Fibroblast of lung (primary cell): ENCODE data around the gene STPG3.

Source experiments
- EZH2 ChIP-seq: IDR thresholded peaks from 2 replicates; pipeline ENCODE4 v1.5.1; 2012; ENCODE audit warnings: low read length, control low read depth, mild to moderate bottlenecking; ENCODE audit errors: missing control alignments
- TF ChIP-seq, protein P1 (sequence below), 2 donors: IDR thresholded peaks in 1 of 2; conservative IDR thresholded peaks in 1 of 2; 1 replicate in 1 of 2; 2 replicates in 1 of 2; pipeline ENCODE4 v1.5.1; 2011 to 2012; ENCODE audit warnings: low read length in 2 of 2, control low read depth in 1 of 2, inconsistent platforms in 1 of 2, low read depth in 1 of 2, mild to moderate bottlenecking in 1 of 2

GRCh38 chr9:137296670-137297664, 45.9 kb downstream of the STPG3 start:
- TF ChIP-seq, protein P1, sequence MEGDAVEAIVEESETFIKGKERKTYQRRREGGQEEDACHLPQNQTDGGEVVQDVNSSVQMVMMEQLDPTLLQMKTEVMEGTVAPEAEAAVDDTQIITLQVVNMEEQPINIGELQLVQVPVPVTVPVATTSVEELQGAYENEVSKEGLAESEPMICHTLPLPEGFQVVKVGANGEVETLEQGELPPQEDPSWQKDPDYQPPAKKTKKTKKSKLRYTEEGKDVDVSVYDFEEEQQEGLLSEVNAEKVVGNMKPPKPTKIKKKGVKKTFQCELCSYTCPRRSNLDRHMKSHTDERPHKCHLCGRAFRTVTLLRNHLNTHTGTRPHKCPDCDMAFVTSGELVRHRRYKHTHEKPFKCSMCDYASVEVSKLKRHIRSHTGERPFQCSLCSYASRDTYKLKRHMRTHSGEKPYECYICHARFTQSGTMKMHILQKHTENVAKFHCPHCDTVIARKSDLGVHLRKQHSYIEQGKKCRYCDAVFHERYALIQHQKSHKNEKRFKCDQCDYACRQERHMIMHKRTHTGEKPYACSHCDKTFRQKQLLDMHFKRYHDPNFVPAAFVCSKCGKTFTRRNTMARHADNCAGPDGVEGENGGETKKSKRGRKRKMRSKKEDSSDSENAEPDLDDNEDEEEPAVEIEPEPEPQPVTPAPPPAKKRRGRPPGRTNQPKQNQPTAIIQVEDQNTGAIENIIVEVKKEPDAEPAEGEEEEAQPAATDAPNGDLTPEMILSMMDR (conservative IDR thresholded peaks at IDR 0.05 in 1 of 2, IDR thresholded peaks at IDR 0.05 in 1 of 2; ENCODE audit: low read depth in 1 of 2, low read length in 2 of 2), result no peak
- peak; percentile 79 for TF ChIP-seq EZH2
